BLaER1 (cell line): Measurements from ENCODE around the gene ZFPL1.
A peak's percentile ranks its signal among the peaks of the same experiment; 100 is the strongest.

ENCODE experiments used
- H3K27ac ChIP-seq: shearing (Covaris generic); formaldehyde crosslinking; 2 replicates; pipeline ENCODE4 v1.8.1; 2022
- H3K27me3 ChIP-seq: shearing (Covaris generic); formaldehyde crosslinking; 2 replicates; pipeline ENCODE4 v1.8.1; 2022
- H3K36me3 ChIP-seq: shearing (Covaris generic); formaldehyde crosslinking; 2 replicates; pipeline ENCODE4 v1.8.1; 2022
- H3K4me1 ChIP-seq: shearing (Covaris generic); formaldehyde crosslinking; 2 replicates; pipeline ENCODE4 v1.8.1; 2022
- H3K4me2 ChIP-seq: shearing (Covaris generic); formaldehyde crosslinking; 2 replicates; pipeline ENCODE4 v1.8.1; 2022
- H3K4me3 ChIP-seq: shearing (Covaris generic); formaldehyde crosslinking; 2 replicates; pipeline ENCODE4 v1.8.1; 2022
- H3K9ac ChIP-seq: shearing (Covaris generic); formaldehyde crosslinking; 2 replicates; pipeline ENCODE4 v1.8.1; 2022
- H3K9me3 ChIP-seq: shearing (Covaris generic); formaldehyde crosslinking; 2 replicates; pipeline ENCODE4 v1.8.1; 2022
- H4K20me1 ChIP-seq: shearing (Covaris generic); formaldehyde crosslinking; 2 replicates; pipeline ENCODE4 v1.8.1; 2022
- Cebpa-rat ChIP-seq: shearing (Covaris generic); IDR thresholded peaks from 2 replicates; pipeline ENCODE4 v1.8.1; 2022

ZFPL1 gene

DNA sequence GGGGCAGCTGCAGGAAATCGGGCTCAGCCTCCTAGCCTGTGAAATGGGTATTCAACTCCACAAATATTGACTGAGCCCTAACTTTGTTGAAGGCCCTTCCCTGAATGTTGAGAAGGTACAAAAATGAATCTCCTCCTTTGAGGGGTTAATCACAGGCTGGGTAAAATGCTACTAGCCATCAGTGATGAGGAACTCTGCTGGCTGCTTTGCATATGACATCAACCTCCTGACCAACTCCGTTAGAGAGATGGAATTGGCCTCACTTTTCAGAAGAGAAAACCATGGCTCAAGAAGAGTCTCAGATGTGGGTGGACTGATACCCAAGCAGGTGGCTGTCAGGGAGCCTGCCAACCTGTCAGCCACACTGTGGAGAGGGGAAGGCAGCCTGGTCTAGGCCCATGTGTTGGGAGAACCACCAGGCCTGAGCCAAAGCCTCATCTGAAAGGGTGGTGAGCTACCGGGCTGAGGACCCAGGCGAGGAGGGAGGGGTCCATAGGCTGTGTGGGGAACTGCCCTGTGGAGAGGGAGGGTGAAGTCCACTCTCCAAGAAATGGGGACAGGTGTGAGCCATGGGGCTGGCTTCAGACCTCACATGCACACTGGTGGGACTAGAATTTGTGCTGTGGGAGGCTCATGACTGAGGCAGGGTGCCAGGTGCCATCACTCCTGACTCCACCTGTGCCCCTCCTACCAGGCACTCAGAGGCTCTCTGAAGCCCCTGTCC lies 12.0 kb upstream of the ZFPL1 start:
- H3K36me3 ChIP-seq = peaks cover 16% of the 10 kb centered on the region
- TF ChIP-seq Cebpa-rat = no peak
- H3K4me1 ChIP-seq = no peaks in the 10 kb centered on the region
- H3K9me3 ChIP-seq = no peaks in the 10 kb centered on the region
- H3K4me2 ChIP-seq = no peak overlapping the region
- H3K27me3 ChIP-seq = no peaks in the 10 kb centered on the region
- no peak overlapping the region for H3K4me3 ChIP-seq
- H4K20me1 ChIP-seq = 0 out of 2 replicates have a peak, but pooled peaks cover 6% of the 10 kb centered on the region
- H3K9ac ChIP-seq = no peak overlapping the region
- H3K27ac ChIP-seq = no peak overlapping the region

DNA sequence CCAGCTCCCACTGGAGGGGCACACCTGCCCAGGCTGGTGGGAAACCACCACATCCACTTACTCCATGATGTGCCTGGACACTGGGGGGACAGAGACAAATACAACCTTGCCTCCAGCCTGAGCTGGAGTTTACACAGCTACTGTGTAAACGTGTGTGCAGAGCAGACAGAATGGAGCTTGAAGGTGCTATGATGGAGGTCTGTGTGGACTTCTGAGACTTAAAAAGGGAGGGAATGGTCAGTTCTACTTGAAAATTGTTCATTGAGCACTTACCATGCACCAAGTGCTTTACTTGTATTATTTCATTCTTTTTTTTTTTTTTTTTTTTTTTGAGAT lies 11.4 kb upstream of the ZFPL1 start:
- no peak for TF ChIP-seq Cebpa-rat
- H4K20me1 ChIP-seq = 0 out of 2 replicates have a peak, but pooled peaks cover 11% of the 10 kb centered on the region
- no peak overlapping the region for H3K27ac ChIP-seq
- H3K4me3 ChIP-seq = no peak overlapping the region
- no peak overlapping the region for H3K4me2 ChIP-seq
- H3K4me1 ChIP-seq = peaks cover 2% of the 10 kb centered on the region
- H3K9me3 ChIP-seq = no peaks in the 10 kb centered on the region
- H3K27me3 ChIP-seq = no peaks in the 10 kb centered on the region
- H3K9ac ChIP-seq = no peak overlapping the region
- H3K36me3 ChIP-seq = peaks cover 21% of the 10 kb centered on the region

DNA sequence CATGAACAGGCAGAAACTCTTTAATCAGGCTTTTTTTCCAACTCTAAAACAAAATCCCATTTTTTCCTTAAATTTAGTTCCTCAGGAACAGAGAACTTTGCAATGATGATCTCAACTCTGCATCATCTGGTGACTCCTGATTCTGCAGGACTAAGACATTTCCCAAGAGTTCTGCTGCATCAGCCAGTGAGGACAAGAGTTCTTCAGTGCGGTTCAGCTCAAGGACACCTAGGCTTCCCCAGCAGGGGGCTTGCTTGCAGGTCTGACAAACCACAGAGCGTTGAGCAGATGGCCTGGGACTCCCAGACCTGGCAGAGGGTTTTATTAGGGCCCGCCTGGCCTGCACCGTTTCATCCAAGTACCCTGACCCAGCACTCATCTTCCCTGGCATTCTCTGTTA lies 6.6 kb upstream of the ZFPL1 start:
- Histone ChIP-seq H3K9me3 (no peaks in the 10 kb centered on the region), H3K9ac (no peak overlapping the region), H4K20me1 (peaks cover 30% of the 10 kb centered on the region; the same call in 1 of the 2 replicates), H3K4me3 (no peak overlapping the region), H3K4me1 (peaks cover 38% of the 10 kb centered on the region), H3K27ac (no peak overlapping the region), H3K36me3 (peaks cover 66% of the 10 kb centered on the region), H3K27me3 (no peaks in the 10 kb centered on the region), H3K4me2 (peak overlapping the region; percentile 49; the same call in 1 of the 2 replicates)
- no peak for TF ChIP-seq Cebpa-rat

DNA sequence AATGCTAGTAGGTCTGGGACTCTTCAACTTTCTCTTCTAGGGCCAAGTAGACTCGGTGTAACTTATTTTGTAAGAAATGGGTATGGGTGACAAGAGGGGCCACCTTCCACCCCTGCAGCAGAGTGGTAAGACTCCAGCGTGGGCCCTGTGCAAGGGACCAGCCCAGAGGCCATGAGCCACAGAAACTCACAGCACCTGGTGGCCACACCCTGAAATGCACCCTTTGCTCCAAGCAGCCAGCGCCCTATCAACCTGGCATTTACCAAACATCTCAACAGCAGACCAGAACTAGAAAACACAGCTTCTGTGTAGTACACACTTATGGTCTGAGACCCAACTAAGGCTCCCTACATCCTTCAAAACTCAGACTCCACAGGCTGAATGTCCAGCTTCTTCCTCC lies 5.9 kb upstream of the ZFPL1 start:
- Histone ChIP-seq H3K9ac (peak overlapping the region; percentile 52), H3K27me3 (no peaks in the 10 kb centered on the region), H3K27ac (peak overlapping the region; percentile 40), H3K4me3 (no peak overlapping the region), H3K4me2 (peak overlapping the region; percentile 49), H3K9me3 (no peaks in the 10 kb centered on the region), H3K36me3 (peaks cover 66% of the 10 kb centered on the region), H4K20me1 (peaks cover 30% of the 10 kb centered on the region; the same call in 1 of the 2 replicates), H3K4me1 (peaks cover 45% of the 10 kb centered on the region)
- no peak for TF ChIP-seq Cebpa-rat

DNA sequence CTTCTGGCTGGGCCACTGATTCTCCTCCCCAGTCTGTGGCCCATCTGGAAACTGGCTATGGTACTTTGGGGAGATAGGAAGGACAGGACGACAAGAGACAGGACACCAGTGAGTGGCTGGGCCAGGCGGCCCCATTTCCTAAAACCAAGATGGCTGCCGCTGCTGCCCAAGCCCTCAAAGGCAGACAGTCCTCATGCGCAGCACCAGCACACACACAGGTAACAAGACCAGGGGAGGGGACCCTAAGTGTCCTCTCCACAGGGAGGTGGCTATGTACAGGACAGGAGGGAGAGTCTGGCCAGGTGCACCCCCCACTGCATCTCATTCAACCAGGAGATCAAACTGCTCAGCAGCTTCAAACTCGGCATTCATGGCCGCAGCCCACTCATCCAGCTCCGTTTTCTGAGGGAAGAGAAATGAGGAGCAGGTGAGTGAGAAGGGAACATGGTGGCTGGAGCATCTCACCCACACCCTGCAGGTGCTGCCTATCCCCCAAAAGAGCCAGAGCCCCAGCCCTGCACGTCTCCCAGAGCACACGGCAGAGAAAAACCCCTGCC lies 5.2 kb upstream of the ZFPL1 start:
- Histone ChIP-seq H4K20me1 (peaks cover 30% of the 10 kb centered on the region; the same call in 1 of the 2 replicates), H3K4me2 (peak overlapping the region; percentile 49), H3K27me3 (no peaks in the 10 kb centered on the region), H3K4me3 (no peak overlapping the region), H3K9me3 (no peaks in the 10 kb centered on the region), H3K36me3 (peaks cover 66% of the 10 kb centered on the region), H3K9ac (peak overlapping the region; percentile 52), H3K4me1 (peaks cover 49% of the 10 kb centered on the region), H3K27ac (peak overlapping the region; percentile 40)
- TF ChIP-seq Cebpa-rat = no peak

DNA sequence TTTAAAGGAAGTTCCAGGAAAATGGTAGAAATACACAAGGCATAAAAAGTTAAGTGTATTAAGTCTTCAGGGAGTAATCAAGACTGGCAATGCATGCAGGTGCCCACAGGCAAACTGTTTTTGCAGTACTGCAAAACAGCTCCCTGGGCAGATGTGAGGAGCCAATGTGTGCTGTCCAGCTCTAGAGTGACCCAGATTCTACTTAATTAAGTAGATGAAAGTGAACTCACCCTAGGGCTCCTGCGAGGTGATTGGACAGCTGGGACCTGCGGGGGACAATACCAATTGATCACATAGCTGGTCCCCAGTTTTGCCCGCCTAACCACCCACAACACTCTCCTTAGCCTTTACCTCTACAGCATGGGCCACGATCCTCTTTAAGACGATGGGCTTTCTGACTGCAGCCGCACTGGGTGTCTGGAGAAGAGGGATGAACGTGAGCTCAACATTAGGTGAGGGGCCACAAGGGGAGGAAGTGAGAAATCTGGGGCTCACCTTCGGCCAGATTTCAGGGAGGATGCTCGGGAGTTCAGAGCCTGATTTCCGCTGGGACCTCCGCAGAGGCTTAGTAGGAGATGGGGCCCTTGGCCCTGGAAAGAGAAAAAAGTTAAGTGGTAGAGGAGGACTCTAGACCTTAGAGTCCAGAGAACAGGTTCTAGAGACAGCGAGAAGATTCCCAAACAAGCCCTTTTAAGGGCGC lies 738 bp upstream of the ZFPL1 start:
- Histone ChIP-seq H3K9ac (peak overlapping the region; percentile 88), H3K36me3 (peaks cover 71% of the 10 kb centered on the region), H3K27me3 (no peaks in the 10 kb centered on the region), H3K9me3 (no peaks in the 10 kb centered on the region), H3K4me2 (peak overlapping the region; percentile 97), H3K27ac (peak overlapping the region; percentile 86), H3K4me3 (peak overlapping the region; percentile 85), H3K4me1 (peaks cover 53% of the 10 kb centered on the region), H4K20me1 (peaks cover 14% of the 10 kb centered on the region; the same call in 1 of the 2 replicates)
- no peak for TF ChIP-seq Cebpa-rat

DNA sequence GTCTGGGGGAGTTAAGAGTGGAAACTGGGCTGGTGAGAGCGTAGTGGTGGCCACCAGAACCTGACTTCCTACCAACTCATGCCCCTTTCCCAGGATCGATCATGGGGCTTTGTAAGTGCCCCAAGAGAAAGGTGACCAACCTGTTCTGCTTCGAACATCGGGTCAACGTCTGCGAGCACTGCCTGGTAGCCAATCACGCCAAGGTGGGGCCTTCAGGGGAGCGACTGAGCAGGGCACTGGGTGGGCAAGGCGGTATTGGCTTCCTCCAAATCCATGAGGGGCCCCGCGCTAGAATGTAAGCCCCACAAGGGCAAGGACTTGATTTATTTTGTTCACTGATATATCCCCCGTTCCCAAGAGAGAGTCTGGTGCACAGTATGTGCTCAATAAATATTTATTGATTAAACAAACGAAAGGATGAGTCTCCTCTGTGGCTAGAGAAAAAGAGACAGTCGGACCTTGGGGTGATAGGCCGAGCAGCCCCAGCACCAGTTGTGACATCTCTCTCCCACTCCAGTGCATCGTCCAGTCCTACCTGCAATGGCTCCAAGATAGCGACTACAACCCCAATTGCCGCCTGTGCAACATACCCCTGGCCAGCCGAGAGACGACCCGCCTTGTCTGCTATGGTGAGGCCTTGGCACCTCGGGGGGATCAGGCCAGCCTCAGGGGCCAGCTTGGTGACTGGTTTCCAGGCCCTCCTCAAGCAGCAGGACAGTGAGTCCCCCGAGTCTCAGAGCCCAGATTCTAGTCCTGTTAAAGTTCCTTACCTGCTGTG lies 765 bp downstream of the ZFPL1 start:
- H3K4me1 ChIP-seq = peaks cover 39% of the 10 kb centered on the region
- H3K27ac ChIP-seq = peak overlapping the region; percentile 86
- no peaks in the 10 kb centered on the region for H3K27me3 ChIP-seq
- H3K36me3 ChIP-seq = peaks cover 72% of the 10 kb centered on the region
- no peaks in the 10 kb centered on the region; the same call in 1 of the 2 replicates for H4K20me1 ChIP-seq
- H3K4me3 ChIP-seq = peak overlapping the region; percentile 85
- peak overlapping the region; percentile 88 for H3K9ac ChIP-seq
- no peaks in the 10 kb centered on the region for H3K9me3 ChIP-seq
- H3K4me2 ChIP-seq = peak overlapping the region; percentile 99
- no peak for TF ChIP-seq Cebpa-rat

DNA sequence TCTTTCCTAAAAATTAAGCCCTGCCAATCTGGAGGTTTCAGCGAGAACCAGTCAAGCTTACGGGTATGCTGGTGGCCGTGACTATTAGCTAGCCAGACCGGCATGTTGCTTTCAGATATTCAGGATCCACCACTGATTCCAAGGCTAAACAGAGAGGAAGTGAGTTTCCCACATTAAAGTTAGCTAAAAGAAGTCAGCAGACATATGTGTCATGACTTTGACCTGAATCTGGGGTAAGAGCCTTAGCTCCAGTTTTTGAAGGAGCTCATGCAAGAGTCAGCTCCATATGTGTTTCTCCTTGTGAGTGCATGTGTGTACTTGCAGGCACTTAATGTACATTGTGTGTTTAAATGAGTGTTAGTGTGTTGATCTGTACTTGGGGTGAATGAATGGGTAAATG lies 1.4 kb downstream of the ZFPL1 start:
- Histone ChIP-seq H4K20me1 (no peaks in the 10 kb centered on the region; the same call in 1 of the 2 replicates), H3K27ac (no peak overlapping the region), H3K9me3 (no peaks in the 10 kb centered on the region), H3K27me3 (no peaks in the 10 kb centered on the region), H3K4me3 (no peak overlapping the region), H3K36me3 (peaks cover 68% of the 10 kb centered on the region), H3K4me2 (peak overlapping the region; percentile 99), H3K4me1 (peaks cover 41% of the 10 kb centered on the region), H3K9ac (peak overlapping the region; percentile 88; the same call in 1 of the 2 replicates)
- TF ChIP-seq Cebpa-rat = no peak

DNA sequence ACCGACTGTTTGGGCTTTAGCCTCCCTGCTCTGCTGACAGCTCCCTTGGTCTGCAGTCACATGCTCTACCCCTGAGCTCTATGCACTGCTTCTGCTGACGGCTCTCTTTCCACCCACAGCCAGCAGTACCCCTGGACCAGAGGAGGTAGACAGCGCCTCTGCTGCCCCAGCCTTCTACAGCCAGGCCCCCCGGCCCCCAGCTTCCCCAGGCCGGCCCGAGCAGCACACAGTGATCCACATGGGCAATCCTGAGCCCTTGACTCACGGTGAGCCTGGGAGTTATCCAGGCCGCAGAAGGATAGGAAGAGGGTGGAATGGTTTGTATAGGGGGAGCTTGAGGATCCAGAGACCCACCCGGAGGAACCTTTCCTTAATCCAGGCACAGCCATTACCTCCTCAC lies 2.8 kb downstream of the ZFPL1 start:
- no peak overlapping the region for H3K9ac ChIP-seq
- no peaks in the 10 kb centered on the region; the same call in 1 of the 2 replicates for H4K20me1 ChIP-seq
- peaks cover 54% of the 10 kb centered on the region for H3K36me3 ChIP-seq
- H3K9me3 ChIP-seq = no peaks in the 10 kb centered on the region
- H3K27me3 ChIP-seq = no peaks in the 10 kb centered on the region
- no peak for TF ChIP-seq Cebpa-rat
- H3K4me1 ChIP-seq = peaks cover 36% of the 10 kb centered on the region
- H3K4me2 ChIP-seq = no peak overlapping the region
- no peak overlapping the region for H3K4me3 ChIP-seq
- no peak overlapping the region for H3K27ac ChIP-seq
